IPS-18a (cell line): ENCODE results near the gene FBRS.

Experiments
- H3K27ac ChIP-seq: one replicate; pipeline ENCODE4 v1.5.1; 2013; ENCODE audit warnings: low read length
- H3K27me3 ChIP-seq: one replicate; pipeline ENCODE4 v1.6.1; 2013; ENCODE audit warnings: mild to moderate bottlenecking, low read length; ENCODE audit not compliant: control insufficient read depth, insufficient read depth
- H3K36me3 ChIP-seq: one replicate; pipeline ENCODE4 v1.6.1; 2013; ENCODE audit warnings: low read depth, low read length; ENCODE audit not compliant: control insufficient read depth
- H3K4me1 ChIP-seq: one replicate; pipeline ENCODE4 v1.6.1; 2013; ENCODE audit warnings: low read depth, low read length; ENCODE audit not compliant: control insufficient read depth
- H3K4me3 ChIP-seq: one replicate; pipeline ENCODE4 v1.5.1; 2013; ENCODE audit warnings: low read length
- H3K9ac ChIP-seq: one replicate; pipeline ENCODE4 v1.6.1; 2013; ENCODE audit warnings: mild to moderate bottlenecking, low read length, moderate library complexity
- H3K9me3 ChIP-seq: one replicate; pipeline ENCODE4 v1.6.1; 2013; ENCODE audit warnings: low read depth, low read length; ENCODE audit not compliant: control insufficient read depth

FBRS gene

GRCh38 chr16:30659507-30660423 is 1.5 kb downstream of the FBRS start:
- peak overlapping the region; percentile 96 for H3K4me3 ChIP-seq
- no peak overlapping the region for H3K9ac ChIP-seq
- no peak overlapping the region for H3K27ac ChIP-seq
- H3K27me3 ChIP-seq = peaks cover 42% of the 10 kb centered on the region
- H3K36me3 ChIP-seq = peaks cover 10% of the 10 kb centered on the region
- H3K4me1 ChIP-seq = no peaks in the 10 kb centered on the region
- no peaks in the 10 kb centered on the region for H3K9me3 ChIP-seq

DNA sequence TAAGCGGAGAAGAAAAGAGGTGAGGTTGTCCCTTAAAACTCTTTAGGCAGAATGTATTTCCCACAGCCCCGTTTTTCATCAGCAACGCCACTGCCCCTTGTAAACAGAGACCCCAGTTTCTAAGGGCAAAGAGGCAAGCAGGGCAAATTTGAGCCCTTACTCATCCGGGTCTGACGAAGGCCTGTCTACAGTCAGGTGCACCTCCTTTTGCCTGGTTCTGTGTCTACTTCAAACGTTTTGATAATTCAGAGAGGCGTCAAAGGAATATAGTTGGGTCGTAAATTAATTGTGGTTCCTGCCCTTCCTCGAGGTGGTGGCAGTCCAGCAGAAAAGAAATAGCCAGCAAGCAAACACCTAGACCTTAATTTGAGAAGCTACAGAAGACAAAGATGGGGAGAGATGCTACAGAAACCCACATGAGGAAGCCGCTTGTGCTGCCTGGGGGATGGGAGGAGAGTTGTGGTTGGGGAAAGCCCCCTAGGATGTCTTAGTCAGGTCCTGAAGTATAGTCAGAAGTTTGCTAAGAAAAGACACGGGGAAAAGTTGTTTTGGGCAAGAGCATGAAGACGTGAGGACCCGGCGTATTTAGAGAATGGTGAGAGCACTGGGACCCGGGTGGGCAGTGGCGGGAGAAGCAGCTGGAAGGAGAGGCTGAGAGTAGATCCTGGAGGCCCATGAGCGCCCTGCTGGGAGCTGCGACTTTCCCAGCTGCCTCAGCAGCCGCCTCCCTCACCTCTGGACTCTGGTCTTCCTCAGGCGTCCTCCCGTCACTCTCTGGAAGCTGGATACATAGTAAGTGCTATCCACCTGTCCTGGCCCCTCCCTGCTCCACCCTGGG is 2.4 kb downstream of the FBRS start:
- Histone ChIP-seq H3K27me3 (peaks cover 50% of the 10 kb centered on the region), H3K9ac (no peak overlapping the region), H3K9me3 (no peaks in the 10 kb centered on the region), H3K36me3 (peaks cover 12% of the 10 kb centered on the region), H3K4me1 (no peaks in the 10 kb centered on the region), H3K4me3 (peak overlapping the region; percentile 65), H3K27ac (no peak overlapping the region)

- no peak overlapping the region for H3K4me3 ChIP-seq
- no peaks in the 10 kb centered on the region for H3K9me3 ChIP-seq
- no peak overlapping the region for H3K9ac ChIP-seq
- H3K27ac ChIP-seq = no peak overlapping the region
- peaks cover 12% of the 10 kb centered on the region for H3K36me3 ChIP-seq
- H3K27me3 ChIP-seq = peaks cover 64% of the 10 kb centered on the region
- no peaks in the 10 kb centered on the region for H3K4me1 ChIP-seq
These were observed 4.2 kb downstream of the FBRS start for GRCh38 chr16:30662449-30662848.

DNA sequence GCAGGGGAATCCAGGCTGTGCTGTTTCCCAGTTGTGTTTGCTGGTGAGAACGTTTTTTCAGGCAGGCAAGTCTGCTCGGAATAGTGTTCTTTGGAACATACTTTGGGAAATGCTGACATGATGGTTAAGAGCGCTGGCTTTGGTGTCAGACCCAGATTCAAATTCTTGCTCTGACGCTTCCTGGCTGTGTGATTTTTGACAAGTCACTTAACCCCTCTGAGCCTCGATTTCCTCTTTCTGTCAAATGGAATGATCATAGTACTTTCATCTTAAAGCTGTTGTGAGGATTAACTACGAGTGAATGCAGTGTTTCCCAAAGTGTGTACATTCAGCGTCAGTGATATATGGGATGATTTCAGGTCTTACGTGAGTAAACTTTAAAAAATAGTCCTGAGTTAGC is 4.8 kb downstream of the FBRS start:
- no peak overlapping the region for H3K9ac ChIP-seq

GRCh38 chr16:30663820-30664219 is 5.6 kb downstream of the FBRS start:
- Histone ChIP-seq H3K27ac (no peak overlapping the region), H3K36me3 (peaks cover 15% of the 10 kb centered on the region), H3K9ac (no peak overlapping the region), H3K4me1 (no peaks in the 10 kb centered on the region), H3K9me3 (no peaks in the 10 kb centered on the region), H3K4me3 (no peak overlapping the region), H3K27me3 (peaks cover 73% of the 10 kb centered on the region)

More for the DNA sequence above, 4.8 kb downstream of the FBRS start:
- no peaks in the 10 kb centered on the region for H3K9me3 ChIP-seq
- H3K4me1 ChIP-seq = no peaks in the 10 kb centered on the region
- peaks cover 15% of the 10 kb centered on the region for H3K36me3 ChIP-seq
- peaks cover 70% of the 10 kb centered on the region for H3K27me3 ChIP-seq
- H3K4me3 ChIP-seq = no peak overlapping the region
- no peak overlapping the region for H3K27ac ChIP-seq

GRCh38 chr16:30664616-30665109 is 6.4 kb downstream of the FBRS start:
- Histone ChIP-seq H3K36me3 (peaks cover 15% of the 10 kb centered on the region), H3K9me3 (no peaks in the 10 kb centered on the region), H3K27ac (no peak overlapping the region), H3K9ac (no peak overlapping the region), H3K4me3 (no peak overlapping the region), H3K27me3 (peaks cover 75% of the 10 kb centered on the region), H3K4me1 (no peaks in the 10 kb centered on the region)

- Histone ChIP-seq H3K4me3 (no peak overlapping the region), H3K9ac (no peak overlapping the region), H3K27me3 (peaks cover 75% of the 10 kb centered on the region), H3K9me3 (no peaks in the 10 kb centered on the region), H3K36me3 (peaks cover 15% of the 10 kb centered on the region), H3K4me1 (no peaks in the 10 kb centered on the region), H3K27ac (no peak overlapping the region)
These were observed 7.1 kb downstream of the FBRS start for GRCh38 chr16:30665155-30665829.

DNA sequence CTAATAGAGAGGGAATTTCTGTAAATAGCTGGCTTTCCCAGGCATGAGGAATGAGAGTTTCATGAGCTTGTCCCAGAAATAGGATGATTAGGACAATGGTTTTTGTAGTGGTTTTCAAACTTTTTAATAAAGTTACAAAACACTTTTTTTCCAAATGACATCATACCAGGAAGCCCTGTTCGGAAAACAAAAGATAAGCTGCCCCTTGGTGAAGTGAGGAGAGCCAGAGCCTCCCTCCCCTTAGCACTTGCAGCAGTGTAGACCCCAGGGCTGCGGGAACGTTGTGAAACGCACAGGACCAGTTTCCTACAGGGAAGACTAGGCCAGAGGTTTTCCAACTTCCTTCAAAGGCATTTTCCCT is 7.6 kb downstream of the FBRS start:
- Histone ChIP-seq H3K4me1 (no peaks in the 10 kb centered on the region), H3K9me3 (no peaks in the 10 kb centered on the region), H3K27me3 (peaks cover 75% of the 10 kb centered on the region), H3K27ac (no peak overlapping the region), H3K4me3 (no peak overlapping the region), H3K36me3 (peaks cover 15% of the 10 kb centered on the region), H3K9ac (no peak overlapping the region)

DNA sequence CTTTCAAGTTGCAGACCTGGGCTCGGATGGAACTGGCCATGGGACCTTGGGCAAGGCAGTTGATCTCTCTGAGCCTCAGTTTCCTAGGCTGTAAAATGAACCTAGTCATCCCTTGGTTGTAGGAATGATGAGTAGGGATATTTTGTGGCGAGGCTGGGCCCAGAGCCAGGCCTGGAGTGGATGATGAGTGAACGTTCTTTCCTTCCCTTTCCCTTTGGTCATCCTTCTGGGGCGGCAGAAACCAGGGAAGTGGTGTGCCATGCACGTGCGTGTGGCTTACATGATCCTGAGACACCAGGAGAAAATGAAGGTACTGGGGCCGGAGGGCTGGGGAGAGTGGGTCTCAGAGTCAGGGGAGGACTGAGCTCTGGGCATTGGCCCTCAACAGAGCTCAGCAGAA is 8.4 kb downstream of the FBRS start:
- no peak overlapping the region for H3K4me3 ChIP-seq
- no peak overlapping the region for H3K9ac ChIP-seq
- no peaks in the 10 kb centered on the region for H3K9me3 ChIP-seq
- H3K4me1 ChIP-seq = no peaks in the 10 kb centered on the region
- peaks cover 11% of the 10 kb centered on the region for H3K36me3 ChIP-seq
- peaks cover 75% of the 10 kb centered on the region for H3K27me3 ChIP-seq
- H3K27ac ChIP-seq = no peak overlapping the region

GRCh38 chr16:30667361-30667905 is 9.2 kb downstream of the FBRS start:
- H3K9me3 ChIP-seq = no peaks in the 10 kb centered on the region
- peaks cover 11% of the 10 kb centered on the region for H3K36me3 ChIP-seq
- H3K4me1 ChIP-seq = no peaks in the 10 kb centered on the region
- peaks cover 77% of the 10 kb centered on the region for H3K27me3 ChIP-seq
- H3K27ac ChIP-seq = no peak overlapping the region
- H3K9ac ChIP-seq = no peak overlapping the region
- no peak overlapping the region for H3K4me3 ChIP-seq

- Histone ChIP-seq H3K36me3 (peaks cover 6% of the 10 kb centered on the region), H3K4me1 (no peaks in the 10 kb centered on the region), H3K27me3 (peaks cover 79% of the 10 kb centered on the region), H3K9me3 (no peaks in the 10 kb centered on the region), H3K4me3 (no peak overlapping the region), H3K27ac (no peak overlapping the region), H3K9ac (no peak overlapping the region)
These were observed 10.2 kb downstream of the FBRS start for GRCh38 chr16:30668393-30668792.
